GM21619 (cell line): ENCODE data around the gene CAMK1D.
"Not testable (repeated sequence)": the region's sequence is repeated elsewhere in the genome, so short reads cannot be mapped to it uniquely, and the experiment has no call there.

Experiments used
- ATAC-seq: cut with Tn5 transposase; IDR thresholded peaks from one replicate; pipeline ENCODE4 v1.9.1; 2021; ENCODE audit not compliant: unreplicated experiment

Gene CAMK1D

GRCh38 chr10:12423896-12424295 is 74.5 kb downstream of the CAMK1D start:
- no peak for ATAC-seq

DNA sequence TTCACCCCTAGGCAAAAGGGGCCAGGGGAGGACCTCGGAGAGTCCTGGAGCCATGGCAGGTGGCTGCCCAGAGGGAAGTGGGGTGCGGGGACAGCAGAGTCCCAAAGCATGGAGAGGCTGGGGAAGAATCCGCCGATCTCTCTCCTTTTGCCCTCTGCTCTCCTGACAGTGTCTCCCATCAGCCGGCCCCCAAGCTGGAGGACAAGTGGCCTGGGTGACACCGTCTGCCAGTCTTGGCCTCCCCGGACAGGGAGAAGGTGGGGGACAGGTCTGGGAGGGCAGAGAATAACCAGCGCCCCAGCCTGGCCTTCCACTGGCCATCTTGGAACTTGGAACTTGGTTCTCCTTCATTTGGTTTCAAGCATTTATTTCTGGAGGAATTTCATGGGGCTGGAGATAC is 77.9 kb downstream of the CAMK1D start:
- ATAC-seq: no peak

DNA sequence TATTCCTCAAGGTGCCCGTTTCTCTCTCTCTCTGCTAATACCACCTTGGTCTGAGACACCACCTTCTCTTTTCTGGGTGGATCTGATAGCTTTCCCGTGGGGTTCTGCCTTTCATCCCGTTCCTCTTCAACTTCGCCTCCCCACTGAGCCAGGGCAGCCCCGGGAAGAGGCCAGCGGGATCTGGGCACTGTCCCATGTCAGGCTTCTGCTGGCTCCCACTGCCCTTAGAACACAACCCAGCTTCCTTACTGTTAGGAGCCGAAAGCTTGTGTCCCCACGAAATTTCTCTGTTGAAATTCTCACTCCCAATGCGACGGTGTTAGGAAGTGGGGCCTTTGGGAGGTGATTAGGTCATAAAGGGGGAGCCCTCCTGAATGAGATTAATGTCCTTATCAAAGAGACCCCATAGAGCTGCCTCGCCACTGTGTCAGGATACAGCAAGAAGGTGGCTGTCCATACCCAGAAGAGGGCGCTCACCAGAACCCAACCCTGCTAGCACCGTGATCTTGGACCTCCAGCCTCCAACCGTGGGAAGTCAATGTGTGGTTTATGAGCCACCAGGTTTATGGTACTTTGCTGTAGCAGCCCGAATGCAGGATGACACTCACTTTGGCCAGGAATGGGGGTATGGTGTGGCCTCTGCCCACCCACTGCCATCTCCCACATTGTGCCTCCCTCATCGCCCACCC is 79.2 kb downstream of the CAMK1D start:
- no peak for ATAC-seq

GRCh38 chr10:12430406-12430982 is 81.1 kb downstream of the CAMK1D start:
- no peak for ATAC-seq

DNA sequence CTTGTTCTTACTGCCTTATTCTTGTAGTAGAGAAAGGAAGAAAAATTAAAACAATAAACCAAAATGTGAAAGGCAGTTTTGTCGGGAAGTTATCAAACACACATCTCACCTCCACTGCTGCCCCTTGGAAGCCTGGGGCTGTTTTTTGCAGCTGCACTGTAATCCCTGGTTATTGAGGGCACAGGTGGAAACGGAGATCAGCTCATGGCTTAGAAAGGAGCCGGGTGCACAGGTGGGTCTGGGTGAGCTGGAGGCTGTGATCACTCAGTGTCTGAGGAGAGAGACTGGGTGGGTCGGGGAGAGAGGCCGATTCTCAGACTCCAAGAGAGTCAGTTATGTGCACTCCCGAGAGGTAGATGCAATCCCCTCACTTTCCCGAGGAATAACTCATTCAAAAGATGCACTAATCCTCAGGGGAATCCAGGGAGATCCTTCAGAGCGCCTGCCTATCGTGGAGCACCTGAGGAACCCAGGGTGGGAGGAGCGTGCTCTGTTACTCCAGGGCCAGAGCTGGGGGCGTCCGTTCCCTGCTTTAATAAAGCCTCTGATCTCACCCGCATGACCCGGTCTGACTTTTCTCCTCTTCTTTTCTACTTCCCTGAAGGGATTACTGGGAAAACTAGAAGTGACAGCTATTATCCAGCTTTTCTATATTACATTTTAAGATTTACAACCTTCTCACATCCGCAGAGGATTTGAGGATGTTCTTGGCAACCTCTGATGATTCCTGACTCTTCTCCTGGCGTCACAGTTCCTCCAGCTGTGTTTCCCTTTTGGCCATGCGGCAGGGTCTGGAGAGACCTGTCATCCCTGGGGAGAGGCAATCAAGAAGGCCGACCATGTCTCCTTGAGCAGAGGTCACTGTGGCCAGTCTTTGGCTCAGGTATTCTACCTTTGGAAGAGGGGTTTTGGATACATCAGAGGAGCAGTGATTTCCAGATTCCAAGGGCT is 82.1 kb downstream of the CAMK1D start:
- no peak for ATAC-seq

DNA sequence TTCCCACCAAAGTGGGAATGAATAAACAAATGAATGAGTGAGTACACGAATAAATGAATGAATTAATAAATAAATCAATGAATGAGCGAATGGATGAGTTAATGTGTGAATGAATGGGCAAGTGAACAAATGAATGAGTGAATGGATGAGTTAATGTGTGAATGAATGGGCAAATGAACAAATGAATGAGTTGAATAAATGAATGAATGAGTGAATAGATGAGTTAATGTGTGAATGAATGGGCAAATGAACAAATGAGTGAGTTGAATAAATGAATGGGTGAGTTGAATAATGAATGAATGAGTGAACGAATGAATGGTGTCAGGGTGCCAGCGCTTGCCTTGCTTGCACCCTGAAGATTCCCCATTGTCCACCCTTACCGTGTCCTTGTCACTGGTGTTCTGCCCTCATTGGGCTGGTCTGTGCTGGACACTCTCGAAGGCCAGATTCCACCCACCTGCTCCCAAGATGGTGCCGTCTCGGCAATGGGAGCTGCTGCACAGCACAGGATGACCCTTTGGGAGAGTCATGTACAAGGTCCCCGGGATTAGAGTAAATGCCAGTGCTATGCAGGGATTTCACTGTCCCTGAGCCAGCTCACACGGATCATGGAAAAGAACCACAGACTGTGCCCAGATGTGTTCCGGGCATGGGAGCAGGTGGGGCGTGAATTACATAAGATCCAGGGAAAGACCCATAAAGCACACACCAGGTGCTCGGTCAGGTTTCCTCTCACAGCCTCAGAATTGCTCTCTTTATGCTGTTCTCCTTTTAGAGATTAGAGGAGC is 83.2 kb downstream of the CAMK1D start:
- no peak for ATAC-seq

DNA sequence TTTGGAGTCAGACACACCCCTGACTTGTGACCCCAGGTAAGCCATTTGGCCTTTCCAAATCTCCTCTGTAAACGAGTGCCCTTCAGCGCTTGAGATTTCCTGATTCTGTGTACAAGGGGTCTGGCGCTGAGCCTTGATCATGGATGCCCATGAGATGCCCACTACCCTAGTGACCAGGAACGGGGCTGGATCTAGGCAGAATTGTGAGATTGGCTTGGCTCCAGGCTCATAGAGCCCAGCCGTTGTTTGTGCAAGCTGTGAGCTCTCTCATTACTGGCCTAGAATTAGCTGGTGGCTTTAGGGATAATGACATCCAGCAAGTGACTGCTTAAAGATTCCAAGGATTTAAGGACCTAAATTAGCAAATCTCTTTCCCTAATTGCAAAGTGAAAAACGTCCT is 84.9 kb downstream of the CAMK1D start:
- no peak for ATAC-seq

DNA sequence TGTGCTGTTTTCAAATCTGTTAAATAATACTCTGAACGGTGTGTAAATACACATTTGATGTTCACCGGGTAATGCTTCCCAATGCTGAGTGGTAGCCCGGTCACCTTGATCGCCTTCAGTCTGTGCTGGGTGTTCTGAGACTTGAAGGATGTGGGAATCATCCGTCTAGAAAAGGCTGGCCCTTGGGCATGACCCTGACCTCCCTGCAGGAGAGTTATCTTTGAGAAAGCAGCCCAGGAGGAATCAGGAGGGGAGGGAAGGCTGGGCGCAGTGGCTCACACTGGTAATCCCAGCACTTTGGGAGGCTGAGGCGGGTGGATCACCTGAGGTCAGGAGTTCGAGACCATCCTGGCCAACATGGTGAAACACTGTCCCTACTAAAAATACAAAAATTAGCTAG is 85.3 kb downstream of the CAMK1D start:
- ATAC-seq: not testable (repeated sequence)

- no peak for ATAC-seq
These were observed 86.0 kb downstream of the CAMK1D start for GRCh38 chr10:12435348-12435747.

- ATAC-seq: no peak
These were observed 89.8 kb downstream of the CAMK1D start for GRCh38 chr10:12438919-12439692.

DNA sequence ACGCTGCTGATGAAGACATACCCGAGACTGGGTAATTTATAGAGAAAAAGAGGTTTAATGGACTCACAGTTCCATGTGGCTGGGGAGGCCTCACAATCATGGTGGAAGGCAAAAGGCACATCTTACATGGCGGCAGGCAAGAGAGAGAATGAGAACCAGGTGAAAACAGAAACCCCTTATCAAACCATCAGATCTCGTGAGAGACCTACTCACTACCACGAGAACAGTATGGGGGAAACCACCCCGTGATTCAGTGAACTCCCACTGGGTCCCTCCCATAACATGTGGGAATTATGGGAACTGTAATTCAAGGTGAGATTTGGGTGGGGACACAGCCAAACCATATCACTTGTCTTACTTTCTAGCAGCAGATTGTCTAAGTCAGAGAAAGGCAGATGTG is 90.4 kb downstream of the CAMK1D start:
- ATAC-seq: not testable (repeated sequence)

DNA sequence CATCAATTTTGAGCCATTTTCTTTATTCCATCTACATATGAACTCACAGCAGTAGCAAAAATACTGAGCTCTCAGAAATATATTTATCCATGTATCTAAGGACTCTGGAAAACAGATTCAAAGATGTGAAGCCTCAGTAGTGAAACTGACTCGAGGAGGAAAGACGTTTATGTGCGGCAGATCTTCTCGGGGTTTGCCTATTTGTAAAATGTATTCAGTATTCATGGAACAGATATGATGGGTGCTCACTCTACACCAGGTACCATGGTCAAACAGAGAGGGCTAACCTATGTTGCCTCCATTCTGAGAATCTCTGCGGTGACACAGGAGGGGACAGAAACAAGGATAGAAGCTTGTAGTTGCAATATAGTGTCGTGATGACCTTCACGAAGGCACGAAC is 93.7 kb downstream of the CAMK1D start:
- ATAC-seq: no peak

- no peak for ATAC-seq
These were observed 95.8 kb downstream of the CAMK1D start for GRCh38 chr10:12444981-12445700.

DNA sequence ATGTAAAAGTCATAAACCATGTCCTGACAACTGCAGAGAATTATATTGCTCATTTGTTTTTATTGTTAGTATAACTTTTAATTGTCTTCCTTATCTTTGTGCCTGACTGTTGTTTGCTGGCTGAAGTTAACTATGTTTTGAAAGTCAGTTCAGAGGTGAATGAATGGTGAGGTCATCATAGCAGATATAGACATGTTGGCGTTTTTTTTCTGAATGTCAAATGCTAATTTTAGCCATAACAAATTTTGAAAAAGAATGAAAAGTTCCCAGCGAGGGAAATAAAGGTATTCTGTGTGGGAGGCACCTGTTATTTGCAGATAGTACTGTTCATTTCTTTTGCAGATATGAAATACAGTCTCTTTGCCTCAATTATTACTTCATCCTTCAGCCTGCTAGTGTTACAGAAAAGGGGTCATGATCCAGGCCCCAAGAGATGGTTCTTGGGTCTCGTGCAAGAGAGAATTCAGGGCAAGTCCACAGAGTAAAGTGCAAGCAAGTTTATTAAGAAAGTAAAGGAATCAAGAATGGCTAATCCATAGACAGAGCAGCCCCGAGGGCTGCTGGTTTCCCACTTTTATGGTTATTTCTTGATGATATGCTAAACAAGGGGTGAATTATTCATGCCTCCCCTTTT is 96.5 kb downstream of the CAMK1D start:
- ATAC-seq: no peak

GRCh38 chr10:12448340-12448728 is 99.0 kb downstream of the CAMK1D start:
- ATAC-seq: no peak

DNA sequence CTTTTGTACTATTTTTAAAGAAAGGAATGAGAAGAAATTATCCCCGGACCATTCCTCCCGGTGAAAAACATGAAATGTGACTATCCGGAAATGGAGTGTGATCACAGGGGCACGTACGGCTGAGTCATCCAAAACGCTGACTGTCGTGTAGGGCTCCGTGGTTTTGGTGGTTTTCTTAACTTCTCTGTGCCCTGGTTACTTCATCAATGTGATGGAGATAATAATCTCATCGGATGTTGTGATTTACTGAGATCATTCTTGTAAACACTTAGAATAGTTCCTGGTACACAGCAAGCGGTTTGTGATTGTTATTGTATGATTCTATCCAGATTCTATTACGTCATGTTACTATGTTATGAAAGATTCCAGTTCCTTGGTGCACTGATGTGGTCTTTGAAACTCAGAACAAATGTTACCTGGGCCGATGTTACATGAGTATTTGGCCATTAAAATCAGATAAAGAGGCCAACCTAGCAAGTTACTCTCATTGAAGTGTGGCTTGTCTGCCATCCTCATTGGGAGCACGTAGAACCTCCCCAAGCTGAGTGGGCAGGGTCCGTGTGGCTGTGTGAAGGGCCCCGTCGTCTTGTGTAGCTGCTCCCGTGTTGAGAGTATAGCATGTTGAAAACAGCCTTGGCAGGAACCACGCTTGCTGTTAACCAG is 99.5 kb downstream of the CAMK1D start:
- ATAC-seq: peak; percentile 86

GRCh38 chr10:12455318-12455717 is 106.0 kb downstream of the CAMK1D start:
- no peak for ATAC-seq

DNA sequence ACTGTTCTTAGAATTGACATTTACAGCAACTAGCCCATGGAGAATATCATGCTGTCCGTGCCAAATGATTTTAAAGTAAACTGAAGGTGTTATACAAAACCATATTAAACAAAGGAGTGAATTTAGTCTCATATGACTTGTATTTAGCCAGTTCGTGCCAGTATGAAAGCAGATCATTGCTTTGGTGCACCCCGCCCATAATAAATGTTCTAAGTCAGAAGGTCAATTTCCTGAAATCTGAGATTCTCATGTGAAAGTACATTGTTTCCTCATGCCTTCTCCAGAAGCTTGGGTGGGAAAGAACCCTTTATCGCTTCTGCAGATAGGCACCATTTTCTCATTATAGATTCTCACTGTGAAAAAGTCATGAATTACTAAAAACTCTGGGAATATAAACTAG is 106.4 kb downstream of the CAMK1D start:
- ATAC-seq: no peak

DNA sequence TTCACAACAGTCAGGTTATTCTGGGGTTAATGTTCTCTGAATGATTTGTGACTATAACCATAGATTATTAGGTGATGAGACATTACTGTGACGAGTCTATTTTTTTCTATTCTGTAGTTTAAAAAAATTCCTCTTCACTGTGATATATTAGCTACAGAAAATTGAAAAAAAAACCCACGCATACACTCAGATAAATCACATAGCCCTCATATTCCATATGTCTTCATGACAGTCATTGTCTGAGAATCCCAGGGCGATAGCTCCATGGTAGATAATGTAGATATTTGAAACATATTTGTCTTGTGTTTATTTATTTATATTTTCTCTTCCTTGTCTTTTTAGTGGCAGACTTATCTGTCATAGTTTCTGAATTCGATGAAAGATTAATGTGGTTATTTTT is 110.0 kb downstream of the CAMK1D start:
- ATAC-seq: no peak
